Measurements from ENCODE around the gene RAB27A. TPM values are rescaled to one million over a fixed set of nuclear protein-coding genes. Genes with fewer than 3 reads are reported as not detected.

The RAB27A gene
- total and polyA plus RNA-seq, 2 of the 8 experiments (the other 6 are each of a cell fraction or from before 2014, with no cell fraction given) = 2.3 to 6.5 TPM

DNA sequence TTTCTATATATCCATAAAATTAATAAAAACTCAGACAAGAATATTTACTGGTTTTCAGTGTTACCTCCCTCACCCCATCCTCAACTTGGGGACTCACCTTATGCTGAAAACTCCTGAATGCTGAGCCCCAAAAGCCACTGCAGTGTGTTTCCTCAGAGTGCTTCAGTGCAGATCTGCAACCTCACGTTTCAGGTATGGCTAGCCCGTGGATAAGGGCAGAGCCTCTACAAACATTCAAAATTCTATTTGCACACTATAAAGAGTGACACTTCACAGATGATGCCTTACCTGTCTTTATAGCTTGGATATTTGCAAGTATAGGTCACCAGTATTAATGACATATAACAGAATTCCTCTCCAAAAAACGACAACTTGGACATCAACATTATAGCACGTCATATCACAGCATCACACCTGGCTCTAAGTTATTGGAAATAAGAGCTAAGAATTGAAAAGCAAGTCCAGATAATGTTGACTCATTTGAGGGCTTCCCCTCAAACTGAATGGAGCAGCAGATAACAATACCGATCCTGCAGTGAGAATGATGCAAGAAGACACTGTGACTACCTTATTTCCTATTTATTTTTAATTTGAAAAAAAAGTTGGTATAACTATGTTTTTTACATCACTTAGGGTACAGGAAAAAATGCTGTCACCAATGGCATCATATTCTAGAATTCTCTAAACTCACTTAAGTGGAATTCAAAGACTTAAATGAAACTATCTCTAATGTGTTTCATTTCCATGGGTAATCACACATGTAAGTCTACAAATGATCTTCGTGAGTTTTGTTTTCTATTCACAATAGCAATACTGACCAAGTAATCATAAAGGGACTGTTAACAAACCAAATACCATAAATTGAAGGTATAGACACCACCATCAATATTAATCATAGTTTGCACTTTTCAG, 52.1 kb downstream of the RAB27A start:
- H3K79me1 ChIP-seq (ENCODE audit: low read depth, low read length) = no peaks in the 10 kb centered on the region
- H4K20me1 ChIP-seq (replicated peaks in 1 of 2; ENCODE audit: control insufficient read depth in 1 of 2, insufficient read depth in 2 of 2, low read length in 2 of 2) = no peaks in the 10 kb centered on the region
- H3K14ac ChIP-seq (ENCODE audit: insufficient read length) = no peak overlapping the region
- no peak overlapping the region for H3K4me2 ChIP-seq (ENCODE audit: insufficient read depth in 1 of 2, low read depth in 2 of 2, low read length in 2 of 2)
- H2BK120ac ChIP-seq (replicated peaks; ENCODE audit: low read depth, low read length) = no peak overlapping the region
- DNase-seq (ENCODE audit: low read depth in 1 of 2, low spot score in 2 of 2) (no peak), FAIRE-seq (no peak)
- H3K36me3 ChIP-seq (ENCODE audit: control insufficient read depth in 2 of 4, insufficient read depth in 4 of 4, low read length in 3 of 4) = no peaks in the 10 kb centered on the region
- WGBS, 2 experiments (ENCODE audit: extremely low coverage in 1 of 2, insufficient coverage in 1 of 2, insufficient read length in 1 of 2, insufficient replicate concordance in 2 of 2, low coverage in 1 of 2, low lambda C conversion rate in 2 of 2, missing lambda C conversion rate in 1 of 2) = 88% methylated on average over 6 of the region's 6 CpGs; no CpG with 5 or more reads in 1 of the 2 experiments
- H3K4me1 ChIP-seq (replicated peaks in 1 of 4; ENCODE audit: control insufficient read depth in 3 of 4, insufficient read depth in 4 of 4, low read length in 3 of 4) = no peaks in the 10 kb centered on the region
- H2BK12ac ChIP-seq (ENCODE audit: low read depth, low read length) = no peak overlapping the region
- ChIA-PET CTCF (ENCODE audit: partially characterized antibody) (interaction anchor here (1.0 to 1.6 kb wide), 3 partner anchors 10 to 202 kb away, joined by 3 to 6 read pairs (median 3); no protein-coding TSS in a partner anchor), POLR2A (ENCODE audit: partially characterized antibody) (no interaction called here)
- no peak overlapping the region for H4K5ac ChIP-seq (ENCODE audit: insufficient read length, low read depth, low read length)
- no peaks in the 10 kb centered on the region for H3K79me2 ChIP-seq (ENCODE audit: control insufficient read depth in 1 of 2, insufficient read depth in 2 of 2, low read length in 2 of 2)
- no peak overlapping the region for H2AK5ac ChIP-seq (ENCODE audit: low read depth, low read length)
- no peak overlapping the region for H2BK15ac ChIP-seq (ENCODE audit: low read length)
- H2BK5ac ChIP-seq (ENCODE audit: low read depth, low read length) = no peak overlapping the region
- no peaks in the 10 kb centered on the region for H3K27me3 ChIP-seq (replicated peaks in 1 of 4; ENCODE audit: control insufficient read depth in 3 of 4, extremely low read depth in 1 of 4, insufficient read depth in 3 of 4, low read length in 3 of 4)
- H3K9me3 ChIP-seq (ENCODE audit: insufficient read depth in 2 of 2, low read depth in 1 of 2, low read length in 1 of 2) = no peaks in the 10 kb centered on the region
- no peak overlapping the region for H4K8ac ChIP-seq (ENCODE audit: extremely low read depth, insufficient read depth, low read length)
- no peak overlapping the region for H3K56ac ChIP-seq (replicated peaks; ENCODE audit: insufficient read length, low read depth, low read length)
- H3K23ac ChIP-seq (ENCODE audit: insufficient read length) = no peak overlapping the region
- no peak overlapping the region for H3K9ac ChIP-seq (replicated peaks in 1 of 4; ENCODE audit: extremely low read depth in 1 of 4, low read depth in 3 of 4, low read length in 3 of 4)
- H4K91ac ChIP-seq (replicated peaks; ENCODE audit: insufficient read length, low read length) = no peak overlapping the region
- no peak overlapping the region for H3K27ac ChIP-seq (ENCODE audit: low read depth, low read length)
- H3K4me3 ChIP-seq (ENCODE audit: extremely low read depth in 1 of 4, insufficient read depth in 2 of 4, low read depth in 3 of 4, low read length in 4 of 4) = no peak overlapping the region
- H2BK20ac ChIP-seq (ENCODE audit: low read length) = no peak overlapping the region
- H3K4ac ChIP-seq (replicated peaks; ENCODE audit: insufficient read length, low read depth, low read length) = no peak overlapping the region
- H3K23me2 ChIP-seq (ENCODE audit: low read depth, low read length) = no peaks in the 10 kb centered on the region
- H3K18ac ChIP-seq (ENCODE audit: extremely low read depth, low read length) = no peak overlapping the region
- no peak overlapping the region for H2AFZ ChIP-seq (ENCODE audit: low read length)
- TF ChIP-seq SIN3A (conservative IDR thresholded peaks at IDR 0.05 in 1 of 2, IDR thresholded peaks at IDR 0.05 in 1 of 2; ENCODE audit: low read depth in 1 of 2, low read length in 2 of 2) = no peak
- no peak for TF ChIP-seq SIRT6 (IDR thresholded peaks at IDR 0.05; ENCODE audit: low read length)
- no peak for TF ChIP-seq GTF2F1 (IDR thresholded peaks at IDR 0.05; ENCODE audit: borderline replicate concordance, low read depth, low read length)
- TF ChIP-seq ATF3 (IDR thresholded peaks at IDR 0.05; ENCODE audit: insufficient read depth, low read depth, low read length) = no peak
- no peak for TF ChIP-seq BCL11A (IDR thresholded peaks at IDR 0.05; ENCODE audit: low read depth in 2 of 2, low read length in 2 of 2)
- TF ChIP-seq BACH1 (IDR thresholded peaks at IDR 0.05; ENCODE audit: low read length) = no peak
- TF ChIP-seq KDM4A (IDR thresholded peaks at IDR 0.05; ENCODE audit: low read depth, low read length, severe bottlenecking) = no peak
- TF ChIP-seq, protein P1, sequence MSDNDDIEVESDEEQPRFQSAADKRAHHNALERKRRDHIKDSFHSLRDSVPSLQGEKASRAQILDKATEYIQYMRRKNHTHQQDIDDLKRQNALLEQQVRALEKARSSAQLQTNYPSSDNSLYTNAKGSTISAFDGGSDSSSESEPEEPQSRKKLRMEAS (IDR thresholded peaks at IDR 0.05) = no peak
- no peak for TF ChIP-seq TCF12 (IDR thresholded peaks at IDR 0.05; ENCODE audit: low read depth, low read length)
- no peak for TF ChIP-seq ZNF274 (IDR thresholded peaks at IDR 0.05; ENCODE audit: borderline replicate concordance, extremely low read depth, low read length)
- TF ChIP-seq RXRA (IDR thresholded peaks at IDR 0.05; ENCODE audit: insufficient read depth, low read depth, low read length) = no peak
